Mucosa of rectum (tissue), 2 donors: ENCODE data around the gene HLA-DPA1.
"Not testable (repeated sequence)": the region's sequence is repeated elsewhere in the genome, so short reads cannot be mapped to it uniquely, and the experiment has no call there.

Experiments
- H3K27ac ChIP-seq, 2 donors: one replicate each; pipeline ENCODE4 v1.7.0; 2013; ENCODE audit warnings: inconsistent platforms in 2 of 2, low read depth in 2 of 2, low read length in 2 of 2
- H3K27me3 ChIP-seq, 2 donors: one replicate each; pipeline ENCODE4 v1.7.0; 2013; ENCODE audit warnings: low read length in 2 of 2; ENCODE audit not compliant: control insufficient read depth in 2 of 2, insufficient read depth in 2 of 2
- H3K36me3 ChIP-seq, 2 donors: one replicate each; pipeline ENCODE4 v1.7.0; 2013; ENCODE audit warnings: low read length in 2 of 2; ENCODE audit not compliant: control insufficient read depth in 2 of 2, insufficient read depth in 2 of 2
- H3K4me1 ChIP-seq, 2 donors: one replicate each; pipeline ENCODE4 v1.7.0; 2013; ENCODE audit warnings: low read length in 2 of 2, mild to moderate bottlenecking in 1 of 2; ENCODE audit not compliant: control insufficient read depth in 2 of 2, insufficient read depth in 2 of 2
- H3K4me3 ChIP-seq, 2 donors: one replicate each; pipeline ENCODE4 v1.7.0; 2013; ENCODE audit warnings: low read length in 2 of 2
- H3K9ac ChIP-seq, 2 donors: one replicate each; pipeline ENCODE4 v1.7.0; 2013; ENCODE audit warnings: low read length in 2 of 2, low read depth in 1 of 2, mild to moderate bottlenecking in 1 of 2
- H3K9me3 ChIP-seq, 2 donors: one replicate each; pipeline ENCODE4 v1.7.0; 2013; ENCODE audit warnings: low read length in 2 of 2; ENCODE audit not compliant: control insufficient read depth in 2 of 2
- donor health status: healthy.
- donor health status: Normal muscosa, but diverticular disease.

HLA-DPA1 gene

DNA sequence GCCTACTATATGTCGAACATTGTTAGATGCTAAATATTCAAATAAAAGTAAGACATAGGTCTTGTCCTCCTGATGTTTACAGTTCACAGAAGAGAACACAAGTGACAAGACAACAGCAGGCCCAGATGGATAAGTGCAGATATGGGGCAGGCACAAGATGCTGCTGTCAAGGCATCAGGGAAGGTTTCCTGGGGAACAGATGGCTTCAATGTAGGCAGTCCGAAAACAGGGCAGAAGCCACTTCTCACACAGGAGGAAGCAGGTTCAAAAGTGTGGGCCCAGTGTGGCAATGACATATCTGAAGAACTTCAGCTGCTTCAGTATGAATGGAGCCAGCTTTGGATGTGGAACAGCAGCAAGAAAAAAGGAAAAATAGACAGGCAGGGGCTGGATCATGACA lies 34.9 kb upstream of the HLA-DPA1 start:
- Histone ChIP-seq H3K9me3 (no peaks in the 10 kb centered on the region), H3K36me3 (no peaks in the 10 kb centered on the region), H3K27me3 (peaks cover 0 to 6% of the 10 kb centered on the region in 2 donors), H3K27ac (no peak overlapping the region), H3K9ac (no peak overlapping the region), H3K4me1 (no peaks in the 10 kb centered on the region), H3K4me3 (no peak overlapping the region)

DNA sequence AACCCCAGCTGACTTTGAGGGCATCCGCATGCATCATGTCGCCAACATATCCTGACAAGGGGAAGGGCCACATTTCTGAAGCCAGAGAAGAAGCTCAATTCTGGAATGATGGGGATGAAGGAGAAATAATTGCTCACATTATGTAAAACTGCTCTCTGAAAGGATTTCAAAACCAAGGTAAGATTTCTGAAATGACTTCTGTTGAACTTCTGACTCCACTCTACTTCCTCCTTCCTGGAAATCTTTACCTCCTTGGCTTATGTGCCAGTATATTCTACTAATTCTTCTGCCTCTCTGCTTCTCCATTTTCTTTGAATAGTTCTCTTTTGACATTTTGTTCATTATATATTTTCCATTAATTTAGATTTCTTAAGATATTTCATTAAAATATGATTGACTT lies 34.2 kb upstream of the HLA-DPA1 start:
- H3K4me3 ChIP-seq = no peak overlapping the region
- no peaks in the 10 kb centered on the region for H3K36me3 ChIP-seq
- no peak overlapping the region for H3K27ac ChIP-seq
- no peaks in the 10 kb centered on the region for H3K4me1 ChIP-seq
- H3K9ac ChIP-seq = no peak overlapping the region
- no peaks in the 10 kb centered on the region for H3K9me3 ChIP-seq
- H3K27me3 ChIP-seq = peaks cover 0 to 6% of the 10 kb centered on the region in 2 donors

DNA sequence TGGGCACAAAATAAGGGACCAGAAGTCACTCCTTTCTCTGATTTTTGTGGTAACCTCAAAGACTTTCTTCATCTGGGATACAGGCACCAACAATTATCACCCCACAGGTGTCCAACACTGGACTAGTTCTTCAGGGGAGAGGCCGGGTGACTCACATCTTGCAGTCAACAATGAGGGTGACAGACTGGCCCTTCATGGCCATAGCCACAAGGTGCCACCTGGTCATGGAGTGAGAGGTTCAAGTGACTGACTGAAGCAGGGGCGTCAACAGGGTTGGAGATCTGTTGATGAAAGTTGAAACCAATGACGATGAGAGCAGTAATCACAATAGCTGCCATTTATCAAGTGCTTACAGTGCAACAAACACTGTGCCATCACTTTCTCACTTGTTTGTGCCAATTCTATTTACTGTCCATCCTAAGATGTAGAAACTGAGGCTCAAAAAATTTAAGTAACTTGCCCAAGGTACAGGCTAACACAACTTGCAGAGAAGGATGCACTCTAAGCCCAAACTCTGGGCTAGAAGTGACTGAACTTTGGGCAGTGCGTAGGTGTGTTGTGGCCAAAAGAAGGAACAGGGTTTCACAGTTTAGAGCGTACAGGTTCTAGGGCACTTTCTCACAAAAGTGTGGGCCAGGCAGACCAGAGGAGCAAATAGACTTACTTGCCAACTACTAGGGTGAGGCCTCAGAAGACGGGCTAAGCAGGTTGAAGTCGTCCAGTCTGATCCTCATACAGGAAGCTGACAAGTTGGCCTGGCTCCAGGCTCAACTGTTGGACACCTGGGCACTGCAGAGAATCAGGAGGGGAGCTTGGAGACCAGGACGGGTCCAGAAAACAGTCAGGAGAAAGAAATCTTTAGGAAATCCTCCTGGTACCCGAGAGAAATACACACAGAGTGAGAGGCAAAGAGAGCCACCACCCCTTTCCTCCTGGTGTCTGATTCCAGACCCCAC lies 32.7 kb upstream of the HLA-DPA1 start:
- Histone ChIP-seq H3K9me3 (no peaks in the 10 kb centered on the region), H3K4me3 (no peak overlapping the region), H3K27ac (peak overlapping the region in 1 of 2 donors; percentile 43), H3K36me3 (no peaks in the 10 kb centered on the region), H3K4me1 (no peaks in the 10 kb centered on the region), H3K27me3 (peaks cover 0 to 6% of the 10 kb centered on the region in 2 donors), H3K9ac (no peak overlapping the region)

DNA sequence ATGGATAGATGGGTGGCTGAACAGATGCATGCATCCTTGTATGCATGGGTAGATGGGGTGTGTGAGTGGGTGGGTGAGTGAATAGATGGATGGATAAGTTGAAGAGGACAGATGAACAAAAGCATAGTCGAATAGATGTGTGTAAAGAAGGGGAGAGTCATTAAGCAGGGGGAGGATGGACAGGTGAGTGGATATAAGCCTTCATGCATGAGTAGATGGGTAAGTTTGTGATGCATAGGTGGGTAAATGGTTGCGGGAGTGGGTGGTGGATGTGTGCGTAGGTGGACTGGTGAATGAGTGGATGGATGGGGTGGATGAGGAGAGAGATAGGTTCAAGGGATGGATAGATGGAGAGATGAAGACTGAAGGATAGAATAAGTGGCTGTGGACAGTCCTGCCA lies 31.9 kb upstream of the HLA-DPA1 start:
- Histone ChIP-seq H3K4me3 (no peak overlapping the region), H3K9ac (no peak overlapping the region), H3K36me3 (no peaks in the 10 kb centered on the region), H3K27me3 (peaks cover 0 to 6% of the 10 kb centered on the region in 2 donors), H3K27ac (no peak overlapping the region), H3K9me3 (no peaks in the 10 kb centered on the region), H3K4me1 (no peaks in the 10 kb centered on the region)

DNA sequence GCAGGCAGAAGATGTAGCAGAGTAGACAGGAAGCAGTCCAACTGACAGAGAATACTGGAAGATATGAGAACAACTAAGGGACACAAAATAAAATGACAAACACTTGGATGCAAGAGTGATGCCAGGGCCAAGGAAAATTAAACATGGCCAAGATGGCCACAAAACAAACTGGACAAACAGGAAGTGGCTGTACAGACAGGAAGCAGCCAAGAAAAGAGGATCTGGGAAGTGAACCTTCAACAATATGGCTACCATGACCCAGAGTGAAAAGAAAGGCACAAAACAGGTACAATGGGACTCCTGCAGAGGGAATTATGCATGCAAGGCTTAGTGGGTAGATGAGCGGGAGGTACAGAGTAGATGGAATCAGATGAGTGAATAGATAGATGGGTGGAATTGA lies 31.4 kb upstream of the HLA-DPA1 start:
- no peaks in the 10 kb centered on the region for H3K4me1 ChIP-seq
- peaks cover 0 to 6% of the 10 kb centered on the region in 2 donors for H3K27me3 ChIP-seq
- H3K4me3 ChIP-seq = no peak overlapping the region
- H3K36me3 ChIP-seq = no peaks in the 10 kb centered on the region
- no peaks in the 10 kb centered on the region for H3K9me3 ChIP-seq
- H3K9ac ChIP-seq = no peak overlapping the region
- no peak overlapping the region for H3K27ac ChIP-seq

DNA sequence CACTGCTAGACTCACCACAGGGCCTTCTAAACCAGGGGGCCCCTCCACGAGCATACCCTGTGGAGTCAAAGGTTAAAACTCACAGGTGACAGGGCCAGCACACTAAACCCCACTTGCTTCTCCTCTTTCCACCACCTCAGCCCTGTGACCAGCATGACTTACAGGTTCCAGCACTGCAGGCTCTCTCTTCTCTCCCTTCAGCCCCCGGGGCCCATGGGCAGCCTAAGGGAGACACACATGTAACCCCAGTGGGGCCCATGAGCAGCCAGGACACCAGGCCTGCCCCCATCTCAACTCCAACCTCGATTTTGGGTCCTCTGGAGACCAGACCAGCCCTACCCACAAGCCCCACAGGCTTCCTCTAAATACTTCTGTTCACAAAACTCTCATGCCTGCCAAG lies 30.3 kb upstream of the HLA-DPA1 start:
- Histone ChIP-seq H3K9ac (no peak overlapping the region), H3K4me3 (no peak overlapping the region), H3K4me1 (no peaks in the 10 kb centered on the region), H3K9me3 (no peaks in the 10 kb centered on the region), H3K36me3 (no peaks in the 10 kb centered on the region), H3K27me3 (peaks cover 0 to 6% of the 10 kb centered on the region in 2 donors), H3K27ac (no peak overlapping the region)

DNA sequence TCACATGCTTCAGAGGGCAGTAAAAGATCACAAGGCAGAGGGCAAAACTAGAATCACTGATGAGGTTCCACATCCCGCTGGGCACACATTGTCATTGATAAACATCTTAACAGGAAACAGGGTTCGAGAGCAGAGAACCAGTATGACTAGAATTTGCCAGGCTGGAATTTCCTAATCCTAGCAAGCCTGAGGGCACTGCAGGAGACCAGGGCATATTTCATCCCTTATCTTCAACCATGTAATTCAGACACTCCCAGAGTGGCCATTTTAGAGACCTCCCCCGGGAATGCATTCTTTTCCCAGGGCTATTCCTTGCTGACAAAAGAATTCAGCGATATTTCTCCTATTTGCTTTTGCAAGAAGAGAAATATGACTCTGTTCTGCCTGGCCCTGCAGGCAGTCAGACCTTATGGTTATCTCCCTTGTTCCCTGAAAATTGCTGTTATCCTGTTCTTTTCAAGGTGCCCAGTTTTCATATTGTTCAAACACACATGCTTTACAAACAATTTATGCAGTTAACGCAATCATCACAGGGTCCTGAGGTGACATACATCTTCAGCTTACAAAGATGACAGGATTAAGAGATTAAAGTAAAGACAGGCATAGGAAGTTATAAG lies 27.8 kb upstream of the HLA-DPA1 start:
- H3K9ac ChIP-seq, H3K27me3 ChIP-seq, H3K4me3 ChIP-seq, H3K36me3 ChIP-seq, H3K9me3 ChIP-seq, H3K4me1 ChIP-seq, H3K27ac ChIP-seq: not testable (repeated sequence)

DNA sequence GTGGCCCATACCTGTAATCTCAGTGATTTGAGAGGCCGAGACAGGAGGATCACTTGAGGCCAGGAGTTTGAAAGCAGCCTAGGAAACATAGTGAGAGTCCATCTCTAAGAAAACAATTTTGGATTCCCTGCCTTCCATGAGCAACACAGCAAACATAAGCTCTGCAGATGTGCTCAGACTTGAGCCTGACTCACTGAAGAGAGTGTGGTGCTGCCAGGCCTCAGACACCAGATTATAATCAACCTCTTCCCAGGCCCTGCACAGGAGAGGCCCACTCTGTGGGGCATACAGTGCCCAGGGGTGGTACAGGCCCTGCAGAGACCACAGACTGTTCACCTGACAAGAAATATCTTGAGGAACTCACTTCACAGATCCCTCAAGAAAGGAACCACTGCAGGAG lies 22.2 kb upstream of the HLA-DPA1 start:
- Histone ChIP-seq H3K9ac (no peak overlapping the region), H3K27ac (no peak overlapping the region), H3K4me3 (no peak overlapping the region), H3K9me3 (no peaks in the 10 kb centered on the region), H3K27me3 (peaks cover 0 to 2% of the 10 kb centered on the region in 2 donors), H3K36me3 (no peaks in the 10 kb centered on the region), H3K4me1 (no peaks in the 10 kb centered on the region)

DNA sequence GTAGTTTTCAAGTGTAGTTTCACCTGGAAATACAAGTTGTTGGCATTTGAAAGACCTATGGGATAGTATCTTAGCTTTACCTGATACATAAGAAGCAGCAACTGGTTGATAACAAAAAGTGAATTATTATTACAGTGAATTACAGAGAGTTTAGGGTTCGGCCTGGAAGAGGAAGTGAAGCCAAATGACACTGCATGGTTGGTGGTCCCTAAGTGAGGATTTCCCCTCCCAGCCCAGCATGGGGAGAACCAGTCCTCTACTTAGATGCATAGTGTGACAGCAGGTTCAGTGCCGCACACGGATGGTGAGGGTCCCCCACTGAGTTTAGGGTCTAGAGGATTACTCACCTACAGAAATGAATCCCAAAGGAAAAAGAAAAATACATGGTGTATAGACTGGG lies 20.4 kb upstream of the HLA-DPA1 start:
- Histone ChIP-seq H3K27me3 (peaks cover 0 to 2% of the 10 kb centered on the region in 2 donors), H3K4me3 (no peak overlapping the region), H3K9me3 (no peaks in the 10 kb centered on the region), H3K27ac (no peak overlapping the region), H3K36me3 (no peaks in the 10 kb centered on the region), H3K4me1 (no peaks in the 10 kb centered on the region), H3K9ac (no peak overlapping the region)

DNA sequence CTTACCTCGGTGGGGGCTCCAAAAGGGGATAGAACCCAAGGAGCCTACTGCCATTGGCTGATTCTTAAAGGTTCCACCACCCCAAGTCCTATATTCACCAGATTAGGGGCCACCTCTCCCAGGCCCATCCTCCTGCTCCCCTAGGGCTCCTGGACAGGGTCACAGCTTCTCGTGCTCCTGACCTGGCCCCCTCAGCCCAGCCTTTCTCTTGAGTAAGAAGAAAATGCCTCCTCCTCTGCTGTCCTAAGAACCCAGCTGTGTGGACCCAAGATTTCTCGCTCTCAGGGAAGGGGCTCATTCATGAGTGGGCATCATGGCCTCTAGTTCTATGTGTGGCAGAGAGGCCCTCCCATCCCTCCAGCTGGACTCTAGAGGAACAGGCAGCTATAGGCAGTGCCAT lies 18.9 kb upstream of the HLA-DPA1 start:
- H3K27ac ChIP-seq = no peak overlapping the region
- H3K4me3 ChIP-seq = no peak overlapping the region
- no peak overlapping the region for H3K9ac ChIP-seq
- peaks cover 0 to 2% of the 10 kb centered on the region in 2 donors for H3K27me3 ChIP-seq
- H3K36me3 ChIP-seq = no peaks in the 10 kb centered on the region
- H3K4me1 ChIP-seq = no peaks in the 10 kb centered on the region
- H3K9me3 ChIP-seq = no peaks in the 10 kb centered on the region
